GM11168 (cell line): ENCODE results near the gene EVI5L.

Experiments
- in situ Hi-C: fragments of 300-500 bp; cut with MboI; formaldehyde crosslinking; loops from one replicate; pipeline ENCODE4 v1.12.0; 2022; ENCODE audit warnings: low sequenced_read_pairs; ENCODE audit not compliant: unreplicated experiment

Gene EVI5L

GRCh38 chr19:7907544-7907943, 77.5 kb downstream of the EVI5L start:
- in situ Hi-C loops = no loop called here

DNA sequence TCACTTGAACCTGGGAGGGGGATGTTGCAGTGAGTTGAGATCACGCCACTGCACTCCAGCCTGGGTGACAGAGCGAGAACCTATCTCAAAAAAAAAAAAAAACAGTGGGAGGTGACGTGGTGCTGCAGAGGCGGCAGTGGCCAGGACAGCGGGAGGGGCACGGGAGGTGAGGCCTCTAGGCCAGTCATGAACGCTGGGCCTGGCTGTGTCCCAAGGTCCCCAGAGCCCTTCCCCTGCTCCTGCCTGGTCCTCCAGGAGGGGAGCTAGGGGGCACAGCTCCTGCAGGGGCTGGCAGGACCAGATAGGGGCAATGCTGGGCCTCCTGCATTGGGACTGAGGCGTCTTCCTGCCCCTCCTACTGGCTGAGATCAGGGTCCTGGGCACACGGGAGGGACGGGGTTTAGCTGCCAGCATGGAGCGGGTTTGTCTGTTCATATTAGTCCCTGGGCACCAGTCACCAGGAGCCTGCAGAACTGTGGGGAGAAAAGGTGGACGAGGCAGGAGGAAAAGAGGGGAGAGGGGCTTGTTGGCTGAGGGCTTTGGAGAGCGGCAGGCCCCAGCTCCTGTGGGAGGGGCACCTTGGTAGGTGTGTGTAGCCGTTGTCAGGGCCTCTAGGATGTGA, 78.2 kb downstream of the EVI5L start:
- in situ Hi-C loops = no loop called here

DNA sequence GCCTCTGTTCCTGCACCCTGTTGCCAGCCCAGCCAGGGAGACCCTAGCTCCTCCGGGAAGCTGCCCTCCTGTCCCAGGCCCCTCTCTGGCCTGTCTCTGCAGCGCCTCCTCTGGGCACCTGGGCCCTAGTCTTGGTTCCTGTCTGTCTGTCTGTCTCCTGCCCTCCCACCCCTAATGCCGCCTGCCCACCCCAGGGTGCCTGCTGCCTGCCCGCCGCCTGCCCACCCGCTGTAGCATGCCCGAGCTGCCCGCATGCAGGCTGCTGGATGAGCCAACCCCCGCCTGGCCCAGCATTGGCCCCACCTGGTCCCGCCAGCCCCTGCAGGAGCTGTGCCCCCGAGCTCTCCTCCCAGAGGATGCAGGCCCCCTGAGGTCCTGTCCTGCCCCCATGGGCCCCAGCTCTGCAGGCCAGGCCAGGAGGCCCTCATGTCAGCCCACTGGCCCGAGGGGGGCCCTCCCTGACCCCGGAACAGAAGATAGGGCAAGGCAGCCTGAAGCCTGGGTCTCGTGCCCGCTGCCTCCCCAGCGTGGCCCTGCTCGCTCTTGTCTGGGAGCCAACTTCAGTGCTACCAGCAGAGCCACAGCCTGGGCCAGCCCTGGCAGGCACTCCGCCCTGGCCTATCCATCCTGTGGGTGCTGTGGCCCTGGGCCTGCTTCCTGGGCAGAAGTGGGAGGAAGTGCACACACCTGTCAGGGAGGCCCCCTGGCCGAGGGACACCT, 78.9 kb downstream of the EVI5L start:
- in situ Hi-C loops = no loop called here

GRCh38 chr19:7909471-7910067, 79.6 kb downstream of the EVI5L start:
- in situ Hi-C loops = no loop called here

DNA sequence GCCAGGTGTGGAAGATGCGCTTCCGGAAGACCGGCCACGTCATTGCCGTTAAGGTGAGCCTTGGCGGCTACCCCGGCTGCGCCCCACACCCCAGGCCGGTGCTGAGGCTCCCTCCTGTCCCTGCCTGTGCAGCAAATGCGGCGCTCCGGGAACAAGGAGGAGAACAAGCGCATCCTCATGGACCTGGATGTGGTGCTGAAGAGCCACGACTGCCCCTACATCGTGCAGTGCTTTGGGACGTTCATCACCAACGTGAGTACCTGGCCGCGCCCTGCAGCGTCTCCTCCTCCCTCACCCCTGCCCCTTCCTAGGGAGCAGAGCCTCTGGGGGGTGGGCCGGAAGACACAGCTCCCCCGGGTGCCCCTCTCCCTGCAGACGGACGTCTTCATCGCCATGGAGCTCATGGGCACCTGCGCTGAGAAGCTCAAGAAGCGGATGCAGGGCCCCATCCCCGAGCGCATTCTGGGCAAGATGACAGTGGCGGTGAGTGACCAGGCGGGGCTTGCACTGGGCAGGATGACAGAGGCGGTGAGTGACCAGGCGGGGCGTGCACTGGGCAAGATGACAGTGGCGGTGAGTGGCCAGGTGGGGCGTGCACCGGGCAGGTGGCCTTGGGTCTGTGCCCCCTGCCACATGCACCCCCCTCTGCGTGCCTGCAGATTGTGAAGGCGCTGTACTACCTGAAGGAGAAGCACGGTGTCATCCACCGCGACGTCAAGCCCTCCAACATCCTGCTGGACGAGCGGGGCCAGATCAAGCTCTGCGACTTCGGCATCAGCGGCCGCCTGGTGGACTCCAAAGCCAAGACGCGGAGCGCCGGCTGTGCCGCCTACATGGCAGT, 80.5 kb downstream of the EVI5L start:
- in situ Hi-C loops = no loop called here

GRCh38 chr19:7911508-7912143, 81.6 kb downstream of the EVI5L start:
- in situ Hi-C loops = no loop called here

DNA sequence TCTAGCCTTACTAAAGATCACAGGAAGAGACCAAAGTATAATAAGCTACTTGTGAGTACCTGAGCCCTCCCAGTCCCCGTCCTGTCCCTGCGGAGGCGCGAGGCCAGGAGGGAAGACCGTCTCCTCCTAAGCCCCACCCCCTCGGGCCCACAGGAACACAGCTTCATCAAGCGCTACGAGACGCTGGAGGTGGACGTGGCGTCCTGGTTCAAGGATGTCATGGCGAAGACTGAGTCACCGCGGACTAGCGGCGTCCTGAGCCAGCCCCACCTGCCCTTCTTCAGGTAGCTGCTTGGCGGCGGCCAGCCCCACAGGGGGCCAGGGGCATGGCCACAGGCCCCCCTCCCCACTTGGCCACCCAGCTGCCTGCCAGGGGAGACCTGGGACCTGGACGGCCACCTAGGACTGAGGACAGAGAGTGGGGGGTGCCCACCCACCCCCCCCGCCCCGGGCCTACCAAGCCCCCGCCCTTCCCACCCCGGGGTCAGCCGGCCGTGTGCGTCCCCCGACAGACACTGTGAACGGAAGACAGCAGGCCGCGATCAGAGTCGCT, 82.2 kb downstream of the EVI5L start:
- in situ Hi-C loops = no loop called here

- in situ Hi-C loops = no loop called here
Observed at GRCh38 chr19:7912697-7913564, 82.9 kb downstream of the EVI5L start.

GRCh38 chr19:7913652-7914051, 83.6 kb downstream of the EVI5L start:
- in situ Hi-C loops = no loop called here

GRCh38 chr19:7914099-7914498, 84.1 kb downstream of the EVI5L start:
- in situ Hi-C loops = no loop called here
